Activated T-cell treated with anti-CD3 and anti-CD28 coated beads for 1 hour (primary cell): ENCODE measurements around the gene TTLL10.

Experiments used
- DNase-seq: peaks from one replicate; pipeline ENCODE4 v3.0.0-alpha.2; 2020; ENCODE audit warnings: low read depth

TTLL10 gene

DNA sequence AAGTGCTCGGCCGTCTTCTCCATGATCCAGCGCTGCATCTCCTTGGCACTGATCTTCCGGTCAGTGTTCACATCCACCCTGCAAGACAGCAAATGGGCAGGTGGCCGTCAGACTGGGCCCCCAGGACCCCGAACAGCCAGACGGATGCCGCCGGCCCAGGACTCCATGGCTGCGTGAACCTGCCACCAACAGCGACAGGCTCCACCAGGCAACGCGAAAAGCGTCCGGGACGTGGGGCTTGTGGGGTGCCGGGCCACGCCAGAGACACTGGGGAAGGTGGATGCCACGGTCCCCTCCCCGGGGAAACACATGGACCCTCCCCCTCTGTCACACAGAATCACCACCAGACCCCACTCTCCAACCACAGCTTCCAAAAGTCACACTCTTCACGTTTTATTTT is 50.2 kb downstream of the TTLL10 start:
- no peak for DNase-seq

DNA sequence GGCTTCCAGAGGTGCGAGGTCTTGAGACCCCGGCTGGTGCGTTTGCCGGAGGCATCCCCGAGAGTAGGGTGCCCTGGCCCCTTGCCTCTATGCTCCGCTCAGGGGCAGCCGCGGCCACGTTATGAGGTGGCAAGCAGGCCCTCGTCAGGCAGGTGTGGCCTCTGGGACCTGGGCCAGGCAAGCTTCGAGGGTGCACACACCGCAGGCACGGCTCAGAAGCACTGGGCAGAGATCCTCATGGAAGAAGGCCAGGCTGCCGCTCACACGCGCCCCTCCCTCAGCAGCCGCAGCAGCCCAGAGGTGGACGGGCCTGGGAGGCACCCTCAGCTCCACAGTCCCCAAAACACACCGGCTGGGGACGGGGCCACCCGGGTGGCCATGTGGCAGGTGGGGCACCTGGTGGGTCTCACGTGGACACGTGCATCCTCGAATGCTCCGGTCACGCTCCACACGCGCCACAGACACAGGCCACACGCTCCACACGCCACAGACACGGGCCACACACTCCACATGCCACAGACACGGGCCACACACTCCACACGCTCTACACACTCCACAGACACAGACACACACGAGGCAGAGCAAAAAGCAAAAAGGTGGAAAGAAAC is 51.7 kb downstream of the TTLL10 start:
- no peak for DNase-seq

DNA sequence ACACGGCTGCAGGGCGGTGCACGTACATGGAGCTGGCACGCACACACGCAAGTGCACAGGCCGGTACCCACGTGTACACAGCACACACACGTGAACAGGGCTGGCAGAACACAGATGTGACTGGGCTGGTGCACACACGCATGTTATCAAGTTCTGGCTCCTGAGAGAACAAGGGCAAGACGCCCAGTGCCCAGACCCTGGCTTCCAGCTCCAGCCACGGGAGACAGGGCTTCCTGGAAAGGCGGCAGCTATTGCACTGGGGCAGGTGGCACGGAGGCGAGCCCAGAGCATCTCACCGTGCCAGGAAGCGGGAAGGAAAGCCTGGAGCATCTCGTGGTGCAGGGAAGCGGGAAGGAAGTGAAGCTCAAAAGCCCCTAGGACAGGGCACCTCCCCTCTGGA is 52.2 kb downstream of the TTLL10 start:
- DNase-seq, result no peak

DNA sequence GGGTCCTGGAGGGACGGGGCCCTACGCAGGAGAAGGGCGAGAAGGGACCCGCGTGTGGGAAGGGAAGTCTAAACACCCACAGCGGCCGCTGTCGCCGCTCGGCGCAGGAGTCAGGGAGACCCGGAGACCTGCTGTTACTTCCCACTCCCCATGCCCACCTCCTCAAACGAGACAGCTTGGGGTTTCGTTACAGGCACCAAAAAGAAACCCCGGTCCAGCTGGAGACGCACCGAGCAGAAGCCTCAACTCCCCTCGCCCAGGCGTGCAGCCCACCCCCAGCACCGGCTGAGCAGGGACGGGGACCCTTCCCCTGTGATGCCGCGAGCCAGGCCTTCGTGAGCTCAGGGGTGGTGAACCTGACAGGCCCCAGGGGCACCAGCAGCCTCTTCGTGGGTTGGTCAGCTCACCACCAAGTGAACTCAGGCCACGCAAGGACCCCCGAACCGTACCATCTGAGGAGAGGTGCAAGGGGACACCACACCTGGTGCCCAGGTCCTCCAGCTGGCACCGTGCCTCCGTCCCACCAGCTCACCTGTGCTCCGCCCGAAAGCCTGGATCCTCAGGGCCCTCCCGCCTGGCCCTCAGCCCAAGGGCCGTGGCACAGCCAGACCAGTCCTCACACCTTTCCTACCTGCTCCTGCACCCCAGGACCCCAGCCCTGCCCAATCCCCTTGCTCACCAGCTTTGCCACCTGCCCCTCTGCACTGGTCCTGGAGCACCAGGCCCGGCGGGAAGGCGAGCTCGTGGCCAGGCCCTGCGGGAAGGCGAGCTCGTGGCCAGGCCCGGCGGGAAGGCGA is 53.1 kb downstream of the TTLL10 start:
- no peak for DNase-seq

DNA sequence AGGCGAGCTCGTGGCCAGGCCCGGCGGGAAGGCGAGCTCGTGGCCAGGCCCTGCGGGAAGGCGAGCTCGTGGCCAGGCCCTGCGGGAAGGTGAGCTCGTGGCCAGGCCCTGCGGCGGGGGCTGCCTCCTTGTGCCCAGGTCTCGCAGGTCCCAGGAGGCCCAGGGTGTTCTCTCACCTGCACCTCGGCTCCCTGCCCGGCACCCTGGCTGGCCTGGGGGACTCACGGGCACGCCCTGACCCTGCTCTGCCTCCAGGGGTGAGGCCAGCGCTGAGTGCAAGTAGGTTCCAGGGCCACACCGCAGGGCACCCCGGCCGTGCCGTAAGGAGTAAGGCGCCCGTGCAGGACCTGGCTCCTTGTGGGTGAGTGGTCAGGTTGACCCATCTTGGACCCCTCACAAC is 53.7 kb downstream of the TTLL10 start:
- no peak for DNase-seq

DNA sequence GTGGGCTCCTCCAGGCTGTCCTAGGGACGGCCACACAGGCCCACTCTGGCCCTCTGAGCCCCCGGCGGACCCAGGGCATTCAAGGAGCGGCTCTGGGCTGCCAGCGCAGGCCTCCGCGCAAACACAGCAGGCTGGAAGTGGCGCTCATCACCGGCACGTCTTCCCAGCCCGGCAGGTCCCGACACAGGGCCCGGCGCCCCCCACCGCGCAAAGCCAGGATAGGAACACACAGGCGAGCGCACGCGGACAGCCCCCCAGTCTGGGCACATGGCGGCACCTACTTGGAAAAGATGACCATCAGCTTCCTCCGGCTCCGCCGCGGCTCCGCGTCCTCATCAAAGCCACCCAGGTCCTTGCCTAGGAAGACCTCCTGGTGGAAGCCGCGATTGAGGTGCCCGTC is 54.5 kb downstream of the TTLL10 start:
- no peak for DNase-seq

DNA sequence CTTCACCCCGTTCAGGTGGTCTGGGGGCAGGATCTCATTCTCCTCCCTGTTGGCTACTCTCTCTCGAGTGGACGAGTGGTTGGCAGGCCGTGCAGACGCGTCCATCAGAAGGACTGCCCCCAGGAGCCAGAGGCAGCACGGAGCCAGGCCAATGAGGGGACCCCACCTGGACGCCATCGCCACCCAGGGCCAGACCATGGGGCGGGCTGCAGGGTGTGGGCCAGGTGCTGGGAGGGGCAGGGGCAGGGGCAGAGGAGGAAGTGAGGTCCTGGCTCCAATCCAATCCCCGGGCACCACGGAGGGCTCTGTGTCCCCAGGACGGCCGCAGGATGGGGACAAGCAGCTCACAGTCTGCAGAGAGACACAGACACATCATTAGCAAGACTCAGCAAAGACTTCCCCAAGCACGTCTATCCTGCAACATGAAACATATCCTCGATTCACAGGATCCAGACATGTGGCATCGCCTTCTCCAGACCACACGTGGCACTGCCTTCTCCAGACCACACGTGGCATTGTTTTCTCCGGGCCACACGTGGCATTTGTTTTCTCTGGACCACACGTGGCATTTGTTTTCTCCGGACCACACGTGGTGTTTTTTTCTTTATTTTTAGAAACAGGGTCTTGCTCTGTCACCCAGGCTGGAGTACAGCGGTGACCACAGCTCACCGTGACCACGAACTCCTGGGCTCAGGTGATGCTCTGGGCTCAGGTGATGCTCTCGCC is 55.1 kb downstream of the TTLL10 start:
- no peak for DNase-seq

DNA sequence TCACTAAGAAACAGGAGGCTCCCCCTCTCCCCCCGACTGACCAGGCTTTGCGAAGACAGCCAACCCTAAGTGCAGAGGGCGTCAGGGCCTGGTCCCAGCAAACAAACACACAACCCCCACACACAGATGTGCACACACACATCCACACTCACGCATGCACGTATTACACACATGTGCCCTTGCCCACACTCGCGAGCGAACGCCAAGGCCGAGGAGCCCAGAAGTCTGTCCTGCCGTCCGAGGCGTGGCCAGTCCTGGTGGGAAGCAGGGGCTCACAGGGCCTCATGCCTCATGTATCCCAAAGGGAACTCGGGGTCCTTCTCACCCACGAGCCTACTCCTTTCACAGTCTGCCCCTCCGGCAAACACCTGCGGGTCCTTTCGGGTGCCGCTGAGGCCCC is 56.1 kb downstream of the TTLL10 start:
- DNase-seq, result no peak

DNA sequence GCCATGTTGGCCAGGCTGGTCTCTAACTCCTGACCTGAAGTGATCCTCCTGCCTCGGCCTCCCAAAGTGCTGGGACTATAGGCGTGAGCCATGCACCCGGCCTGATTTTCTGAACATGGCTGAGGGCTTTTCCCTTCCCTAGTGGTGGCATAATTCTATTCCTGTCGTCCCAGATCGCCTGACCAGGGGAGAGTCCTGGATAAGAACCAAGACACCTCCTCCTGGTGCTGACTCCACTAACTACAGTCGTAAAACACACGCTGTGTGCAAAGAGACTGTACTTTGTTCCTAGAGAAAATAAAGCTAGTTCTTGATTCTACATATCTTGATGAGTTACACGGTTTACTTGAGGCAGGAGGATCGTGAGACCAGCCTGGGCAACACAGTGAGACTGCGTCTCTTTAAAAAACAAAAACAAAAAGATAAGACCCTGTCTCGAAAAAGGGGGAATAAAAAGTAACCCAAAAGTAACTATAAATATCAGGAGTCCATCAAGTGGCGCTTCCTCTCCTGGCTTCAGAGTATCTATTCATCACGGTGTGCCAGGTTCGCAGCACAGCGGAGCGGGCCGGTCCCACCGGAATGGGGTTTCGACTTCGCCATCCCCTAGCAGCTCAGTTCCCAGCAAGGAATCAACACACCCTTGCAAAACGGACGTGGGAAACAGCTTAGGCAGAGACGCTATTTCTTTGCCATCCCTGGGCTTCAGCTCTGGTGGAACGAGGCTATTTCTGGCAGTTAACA is 57.1 kb downstream of the TTLL10 start:
- DNase-seq, result no peak

DNA sequence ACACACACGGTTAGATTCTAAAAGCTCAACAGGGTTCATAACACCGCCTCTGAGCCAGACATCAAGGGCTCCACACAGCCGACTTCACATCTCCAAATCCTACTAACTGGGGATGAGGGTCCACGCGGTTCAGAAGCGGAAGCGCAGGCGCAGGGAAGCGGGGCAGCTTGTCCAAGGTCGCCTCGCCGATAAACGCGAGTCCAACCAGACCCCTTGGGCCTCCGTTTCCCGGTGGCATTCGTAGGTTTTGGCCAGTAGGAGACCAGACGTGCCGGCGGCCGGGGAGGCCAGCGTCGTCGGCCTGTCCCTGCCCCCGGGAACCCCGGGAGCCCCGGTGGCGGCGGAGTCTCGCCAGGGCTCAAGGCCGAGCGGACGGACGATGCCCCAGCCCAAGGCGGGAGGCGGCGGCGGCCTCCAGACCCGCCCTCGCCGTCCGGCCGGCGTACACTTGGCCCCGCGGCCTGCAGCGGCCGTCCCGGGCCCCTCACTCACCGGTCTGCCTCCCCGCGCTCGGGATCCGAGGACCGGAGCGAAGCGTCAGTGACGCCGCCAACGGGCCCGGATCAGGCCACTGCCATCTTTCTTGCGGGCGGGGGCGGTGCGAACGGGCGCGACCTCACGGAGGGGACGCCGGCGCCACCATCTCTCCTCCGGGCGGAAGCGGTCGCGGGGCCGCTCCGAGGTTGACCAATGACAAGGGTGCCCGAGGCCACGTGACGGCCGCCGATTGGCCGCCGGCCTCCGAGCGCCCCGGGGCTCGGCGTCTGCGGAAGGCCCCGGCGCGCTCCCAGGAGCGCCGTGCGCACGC is 57.9 kb downstream of the TTLL10 start, which contains the start of gene SDF4:
SDF4 (minus strand) TSS at position 602 of the 808 bp plus-strand sequence. CDS start 3,229 bp downstream, outside the sequence.
- DNase-seq, result peak; percentile 95

DNA sequence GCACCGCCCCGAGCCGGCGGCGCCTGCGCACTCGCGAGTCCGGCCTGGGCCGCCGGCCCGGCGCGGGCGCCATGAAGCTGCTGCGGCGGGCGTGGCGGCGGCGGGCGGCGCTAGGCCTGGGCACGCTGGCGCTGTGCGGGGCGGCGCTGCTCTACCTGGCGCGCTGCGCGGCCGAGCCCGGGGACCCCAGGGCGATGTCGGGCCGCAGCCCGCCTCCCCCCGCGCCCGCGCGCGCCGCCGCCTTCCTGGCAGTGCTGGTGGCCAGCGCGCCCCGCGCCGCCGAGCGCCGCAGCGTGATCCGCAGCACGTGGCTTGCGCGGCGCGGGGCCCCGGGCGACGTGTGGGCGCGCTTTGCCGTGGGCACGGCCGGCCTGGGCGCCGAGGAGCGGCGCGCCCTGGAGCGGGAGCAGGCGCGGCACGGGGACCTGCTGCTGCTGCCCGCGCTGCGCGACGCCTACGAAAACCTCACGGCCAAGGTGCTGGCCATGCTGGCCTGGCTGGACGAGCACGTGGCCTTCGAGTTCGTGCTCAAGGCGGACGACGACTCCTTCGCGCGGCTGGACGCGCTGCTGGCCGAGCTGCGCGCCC is 58.6 kb downstream of the TTLL10 start, which contains the start of gene B3GALT6:
B3GALT6 (plus strand) TSS at position 30 of the 588 bp plus-strand sequence; CDS start at position 72, 42 bp downstream.
- no peak for DNase-seq

DNA sequence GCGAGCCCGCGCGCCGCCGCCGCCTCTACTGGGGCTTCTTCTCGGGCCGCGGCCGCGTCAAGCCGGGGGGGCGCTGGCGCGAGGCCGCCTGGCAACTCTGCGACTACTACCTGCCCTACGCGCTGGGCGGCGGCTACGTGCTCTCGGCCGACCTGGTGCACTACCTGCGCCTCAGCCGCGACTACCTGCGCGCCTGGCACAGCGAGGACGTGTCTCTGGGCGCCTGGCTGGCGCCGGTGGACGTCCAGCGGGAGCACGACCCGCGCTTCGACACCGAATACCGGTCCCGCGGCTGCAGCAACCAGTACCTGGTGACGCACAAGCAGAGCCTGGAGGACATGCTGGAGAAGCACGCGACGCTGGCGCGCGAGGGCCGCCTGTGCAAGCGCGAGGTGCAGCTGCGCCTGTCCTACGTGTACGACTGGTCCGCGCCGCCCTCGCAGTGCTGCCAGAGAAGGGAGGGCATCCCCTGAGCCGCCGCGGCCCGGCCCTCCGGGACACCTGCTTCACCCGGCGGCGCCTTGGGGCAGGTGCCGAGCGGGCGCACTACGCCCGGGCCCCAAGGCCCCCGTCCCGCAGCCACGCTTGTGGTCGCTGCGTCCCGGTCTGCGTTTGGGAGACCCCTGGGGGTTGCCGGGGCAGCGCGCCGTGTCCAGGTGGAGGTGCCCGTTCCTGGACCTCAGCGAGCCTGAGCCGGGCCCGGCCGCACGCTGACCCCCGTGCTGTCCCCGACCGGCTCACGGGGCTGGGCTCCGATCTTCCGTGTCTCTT is 59.3 kb downstream of the TTLL10 start:
- DNase-seq, result no peak

DNA sequence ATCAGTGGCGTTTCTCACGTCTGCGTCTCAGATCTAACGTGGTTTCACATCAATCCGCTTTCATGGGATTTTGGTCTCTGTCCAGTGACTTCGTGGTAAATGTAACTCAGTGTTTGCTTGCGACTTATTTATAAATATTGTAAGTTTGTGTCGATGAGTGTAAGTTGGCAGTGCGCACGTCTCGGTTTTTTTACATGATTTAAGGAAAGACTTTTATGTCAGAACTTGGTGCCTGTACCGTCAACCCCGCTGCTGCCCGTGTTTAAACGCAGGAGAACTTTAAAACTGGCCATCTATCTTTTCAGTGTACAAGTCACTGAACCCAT is 59.9 kb downstream of the TTLL10 start:
- no peak for DNase-seq

DNA sequence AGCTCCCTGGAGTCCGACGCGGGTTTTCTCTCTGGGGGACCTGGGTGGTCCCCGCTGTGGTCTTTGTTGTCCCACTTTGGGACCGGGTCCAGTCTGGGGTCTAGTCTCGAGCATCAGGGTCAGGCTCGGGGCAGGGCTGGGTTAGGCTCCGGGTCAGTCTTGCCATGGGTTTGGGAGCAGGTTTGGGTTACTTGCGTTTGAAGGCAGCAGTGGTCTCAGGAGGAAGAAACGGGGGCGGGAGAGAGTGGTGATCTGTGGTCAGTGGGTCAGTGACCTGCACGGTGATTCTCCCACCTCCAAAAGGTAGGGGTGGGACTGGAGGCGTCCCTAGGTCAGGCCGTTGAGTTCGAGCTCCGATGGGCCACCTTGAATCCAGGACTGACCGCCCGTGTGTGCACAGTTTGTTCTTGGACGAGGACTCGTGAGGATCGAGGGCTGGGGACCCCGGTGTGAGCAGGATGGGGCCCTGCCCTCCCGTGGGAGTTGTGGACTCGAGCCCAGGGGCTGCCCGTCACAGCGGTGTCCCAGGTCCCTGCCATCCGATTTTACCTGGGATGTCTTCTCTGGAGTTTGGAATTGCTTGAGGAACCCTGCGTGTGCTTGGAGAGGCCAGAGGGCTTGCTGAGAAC is 60.6 kb downstream of the TTLL10 start:
- DNase-seq, result no peak

DNA sequence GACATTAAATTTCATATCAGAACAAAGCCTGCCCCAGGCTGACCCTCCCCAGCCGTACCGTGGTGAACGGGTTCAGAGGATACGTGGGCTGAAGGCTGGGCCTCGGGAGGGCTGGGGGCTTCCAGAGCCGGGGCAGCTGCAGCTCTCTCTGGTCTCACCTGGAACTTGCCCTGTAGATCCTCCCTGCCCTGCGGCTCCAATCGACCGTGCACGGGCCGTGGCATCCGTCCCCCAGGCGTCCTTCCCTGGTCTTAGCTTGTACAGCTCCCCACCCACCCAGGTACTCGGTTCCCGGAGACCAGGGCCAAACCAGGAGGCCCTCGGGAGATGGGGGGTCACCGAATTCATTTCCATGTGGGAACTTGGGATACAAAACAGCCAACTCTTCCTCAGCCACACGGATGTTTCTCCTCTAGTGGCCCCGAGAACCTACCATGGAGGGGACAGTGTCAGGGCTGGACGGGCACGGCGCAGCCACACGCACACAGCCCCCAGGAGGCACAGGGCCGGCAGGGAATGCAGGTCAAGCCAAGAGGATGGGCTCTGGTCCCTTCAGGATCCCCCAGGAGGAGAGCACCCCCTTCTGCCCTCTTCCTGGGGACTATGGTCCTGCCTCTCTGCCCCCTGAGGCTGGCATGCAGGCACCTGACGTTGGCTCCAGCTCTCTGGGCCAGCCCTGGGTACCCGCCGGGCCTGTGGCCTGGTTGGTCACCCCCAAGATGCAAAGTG is 61.5 kb downstream of the TTLL10 start:
- no peak for DNase-seq

DNA sequence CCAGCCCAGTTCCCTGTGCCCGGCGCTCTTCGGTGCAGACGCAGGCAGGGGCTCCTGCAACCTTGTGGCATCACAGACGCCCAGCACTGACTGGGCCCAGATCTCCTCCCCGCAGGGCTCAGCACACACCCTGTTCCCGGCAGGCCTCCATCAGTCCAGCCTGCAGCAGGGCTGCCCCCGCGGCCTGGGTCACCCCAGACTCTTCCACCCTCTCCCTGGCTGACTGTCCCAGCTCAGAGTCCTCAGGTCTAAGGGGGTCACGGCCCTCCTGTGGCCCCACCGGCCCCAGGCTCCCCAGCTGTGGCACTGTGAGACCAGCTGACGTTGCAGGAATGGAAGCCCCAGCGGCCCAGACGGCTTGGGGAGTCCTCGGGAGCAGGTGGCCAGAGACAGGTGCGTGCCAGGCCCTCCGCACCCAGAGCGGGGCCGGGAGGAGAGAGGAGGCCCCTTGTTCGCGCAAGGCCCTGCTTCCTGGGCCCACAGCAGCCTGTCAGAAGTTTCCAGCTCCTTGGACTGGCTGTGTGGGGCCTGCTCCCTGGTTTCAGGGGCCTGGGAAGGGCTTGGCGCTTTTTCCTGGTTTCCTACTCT is 62.6 kb downstream of the TTLL10 start:
- DNase-seq, result no peak

DNA sequence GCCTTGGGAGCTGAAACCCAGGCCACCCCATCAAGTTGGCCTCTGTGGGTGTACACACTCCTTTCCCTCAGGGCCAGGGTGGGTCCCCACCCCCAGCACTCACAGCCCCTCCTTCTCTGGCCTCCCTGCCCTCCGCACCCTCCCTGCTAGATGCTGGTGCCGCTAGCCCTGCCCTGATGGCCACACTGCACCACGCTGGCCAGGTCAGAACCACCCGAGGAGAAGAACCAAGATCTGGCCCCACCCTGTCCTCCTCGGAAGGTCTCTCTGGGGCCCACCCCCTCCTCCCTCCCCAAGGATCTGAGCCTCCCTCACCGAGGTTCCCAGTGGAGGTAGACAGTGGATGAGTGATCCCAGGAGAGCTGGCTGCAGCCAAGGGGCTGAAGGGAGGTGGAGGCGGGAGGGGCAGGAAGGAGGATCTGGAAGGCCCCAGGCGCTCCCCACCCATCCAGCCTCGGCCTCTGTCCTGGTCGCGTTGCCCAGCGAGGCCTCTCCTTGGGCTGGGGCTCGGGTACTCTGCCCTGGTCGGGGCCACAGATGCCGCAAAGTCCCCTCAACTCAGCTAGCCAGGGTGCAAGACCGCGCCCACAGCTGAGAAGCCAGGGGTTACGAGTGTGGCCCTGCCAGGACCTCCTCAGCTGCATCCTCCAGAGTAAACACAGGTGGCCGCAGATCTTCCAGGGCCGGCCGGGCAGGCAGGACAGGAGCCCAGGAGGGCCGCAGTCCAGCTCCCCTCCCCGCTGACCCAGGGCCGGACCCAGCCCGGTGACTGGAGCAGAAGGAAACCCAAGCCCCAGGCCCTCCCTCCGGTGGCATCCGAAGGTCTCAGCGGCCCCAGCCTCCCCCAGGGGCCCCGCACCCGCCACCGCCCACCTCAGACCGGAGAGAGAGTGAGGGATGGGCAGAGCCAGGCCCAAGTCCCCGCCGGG is 63.5 kb downstream of the TTLL10 start:
- DNase-seq, result no peak
